Neuronal stem cell (in vitro differentiated cells): ENCODE results near the gene EVA1A.

Experiments used
- DNase-seq: peaks from one replicate; pipeline ENCODE4 v3.0.0-alpha.2; 2013; ENCODE audit warnings: low spot score
- H2AFZ ChIP-seq: one replicate; pipeline ENCODE4 v1.6.1; 2013; ENCODE audit warnings: mild to moderate bottlenecking, low read length, inconsistent platforms
- H2AK5ac ChIP-seq: 2 replicates; pipeline ENCODE4 v1.6.1; 2013; ENCODE audit warnings: low read depth, mild to moderate bottlenecking, inconsistent platforms, low read length, moderate library complexity, mixed read lengths
- H2BK120ac ChIP-seq: 2 replicates; pipeline ENCODE4 v1.6.1; 2013; ENCODE audit warnings: low read depth, mild to moderate bottlenecking, inconsistent platforms, low read length, moderate library complexity, mixed read lengths
- H2BK12ac ChIP-seq: one replicate; pipeline ENCODE4 v1.6.1; 2013; ENCODE audit warnings: low read length, inconsistent platforms
- H2BK15ac ChIP-seq: 2 replicates; pipeline ENCODE4 v1.6.1; 2013; ENCODE audit warnings: mild to moderate bottlenecking, low read length, inconsistent platforms, mixed read lengths
- H2BK5ac ChIP-seq: one replicate; pipeline ENCODE4 v1.6.1; 2013; ENCODE audit warnings: inconsistent platforms, mild to moderate bottlenecking, low read length, moderate library complexity
- H3K14ac ChIP-seq: one replicate; pipeline ENCODE4 v1.6.1; 2013; ENCODE audit warnings: low read length, inconsistent platforms
- H3K18ac ChIP-seq: 2 replicates; pipeline ENCODE4 v1.6.1; 2013; ENCODE audit warnings: low read length, inconsistent platforms
- H3K23ac ChIP-seq: 2 replicates; pipeline ENCODE4 v1.6.1; 2013; ENCODE audit warnings: low read depth, mild to moderate bottlenecking, mixed read lengths, low read length, inconsistent platforms; ENCODE audit not compliant: poor library complexity
- H3K27ac ChIP-seq: replicated peaks from 3 replicates; pipeline ENCODE4 v1.5.1; 2013; ENCODE audit warnings: low read length, inconsistent platforms
- H3K27me3 ChIP-seq, 3 experiments: 2 replicates each; pipeline ENCODE4 v1.6.1; 2013; ENCODE audit warnings: low read length in 3 of 3, mild to moderate bottlenecking in 2 of 3, inconsistent platforms in 1 of 3, low read depth in 1 of 3, mixed read lengths in 1 of 3, moderate library complexity in 1 of 3; ENCODE audit not compliant: control insufficient read depth in 3 of 3, insufficient read depth in 3 of 3
- H3K36me3 ChIP-seq, 2 donors: replicated peaks in 1 of 2; 2 replicates each; pipeline ENCODE4 v1.6.1; 2013; ENCODE audit warnings: low read length in 2 of 2; ENCODE audit not compliant: control insufficient read depth in 2 of 2, insufficient read depth in 2 of 2
- H3K4ac ChIP-seq: 2 replicates; pipeline ENCODE4 v1.6.1; 2013; ENCODE audit warnings: inconsistent platforms, mild to moderate bottlenecking, low read length, moderate library complexity
- H3K4me1 ChIP-seq, 2 donors: 1 replicate in 1 of 2; 2 replicates in 1 of 2; pipeline ENCODE4 v1.6.1; 2013; ENCODE audit warnings: low read length in 2 of 2, low read depth in 1 of 2; ENCODE audit not compliant: control insufficient read depth in 2 of 2, insufficient read depth in 1 of 2
- H3K4me2 ChIP-seq: one replicate; pipeline ENCODE4 v1.6.1; 2013; ENCODE audit warnings: mild to moderate bottlenecking, low read length, inconsistent platforms; ENCODE audit not compliant: insufficient read depth, poor library complexity, severe bottlenecking
- H3K4me3 ChIP-seq, 2 donors: 2 replicates each; pipeline ENCODE4 v1.5.1; 2013; ENCODE audit warnings: low read length in 2 of 2, mild to moderate bottlenecking in 2 of 2, inconsistent platforms in 1 of 2, moderate library complexity in 1 of 2
- H3K79me1 ChIP-seq: one replicate; pipeline ENCODE4 v1.6.1; 2013; ENCODE audit warnings: low read depth, mild to moderate bottlenecking, inconsistent platforms, low read length, moderate library complexity
- H3K9ac ChIP-seq: one replicate; pipeline ENCODE4 v1.6.1; 2013; ENCODE audit warnings: mild to moderate bottlenecking, low read depth, low read length, inconsistent platforms; ENCODE audit not compliant: poor library complexity
- H3K9me3 ChIP-seq, 2 donors: replicated peaks in 1 of 2; 2 replicates each; pipeline versions ENCODE3 to v1.6.1; 2013; ENCODE audit warnings: low read length in 2 of 2, mild to moderate bottlenecking in 2 of 2, inconsistent platforms in 1 of 2, low read depth in 1 of 2, mixed read lengths in 1 of 2, moderate library complexity in 1 of 2; ENCODE audit not compliant: control insufficient read depth in 2 of 2, insufficient read depth in 1 of 2
- H4K8ac ChIP-seq: one replicate; pipeline ENCODE4 v1.6.1; 2013; ENCODE audit warnings: low read depth, mild to moderate bottlenecking, inconsistent platforms, low read length, moderate library complexity
- H4K91ac ChIP-seq: one replicate; pipeline ENCODE4 v1.6.1; 2013; ENCODE audit warnings: low read length, low read depth, mild to moderate bottlenecking, inconsistent platforms; ENCODE audit not compliant: poor library complexity
- WGBS, 2 donors: extraction: QIAGEN DNeasy Blood & Tissue Kit; methylation state at CpG; one replicate each; pipeline ENCODE4 v1.1.7; 2013; ENCODE audit warnings: missing lambda C conversion rate in 2 of 2, mixed read lengths in 1 of 2; ENCODE audit not compliant: insufficient read length in 2 of 2, insufficient replicate concordance in 1 of 2; ENCODE audit errors: extremely low coverage in 2 of 2; 5-methylcytosine and 5-hydroxymethylcytosine counted together

Gene EVA1A

DNA sequence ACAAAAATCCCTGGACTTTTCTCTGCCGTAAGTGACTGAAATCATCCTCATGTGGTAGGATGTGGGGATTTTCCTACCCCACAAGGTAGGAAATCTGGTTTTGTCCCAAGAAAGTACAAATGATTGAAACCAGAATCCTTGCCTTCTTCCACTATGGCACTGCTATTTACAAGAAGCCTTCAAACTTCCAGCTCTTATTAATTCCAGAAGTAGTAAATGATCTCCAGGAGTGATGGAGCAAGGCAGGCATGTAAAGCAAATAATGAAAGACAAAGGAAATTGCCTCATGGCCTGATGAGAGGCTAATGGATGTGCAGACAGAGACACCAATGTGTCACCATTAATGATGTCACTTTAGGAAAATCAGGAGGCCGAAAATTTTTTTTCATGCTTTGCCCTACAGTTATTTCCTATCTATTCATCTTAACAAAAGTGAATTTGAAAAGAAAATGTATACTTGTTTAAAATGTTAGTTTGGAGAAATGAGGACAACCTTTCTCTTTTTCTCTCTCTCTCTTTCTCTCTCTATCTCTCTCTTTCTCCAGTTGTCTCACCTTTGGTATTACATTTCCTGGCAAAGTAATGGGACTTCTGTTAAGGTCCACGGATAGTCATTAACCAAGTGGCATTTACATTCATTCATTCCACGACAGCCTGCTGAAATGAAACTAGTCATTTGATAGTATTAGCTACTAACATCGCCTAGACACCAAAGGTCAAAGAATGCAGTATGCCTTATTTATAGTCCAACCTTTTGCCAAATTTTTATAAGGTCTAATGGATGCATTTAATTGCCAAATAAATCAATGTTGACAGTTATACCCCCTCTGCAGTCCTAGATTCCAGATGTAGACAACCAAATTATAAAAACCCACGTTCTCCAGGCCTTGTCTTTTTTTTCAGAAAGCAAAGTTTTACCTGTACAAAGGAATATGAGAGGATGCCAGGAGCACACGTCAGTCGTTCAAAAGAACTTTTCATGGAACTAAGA is 5.0 kb upstream of the EVA1A start:
- no peak overlapping the region for H4K91ac ChIP-seq
- H3K9me3 ChIP-seq = no peaks in the 10 kb centered on the region
- H3K18ac ChIP-seq = no peak overlapping the region
- no peak overlapping the region for H3K14ac ChIP-seq
- WGBS, 2 donors = no CpG with 5 or more reads among the region's 8 CpGs
- no peak overlapping the region for H2AFZ ChIP-seq
- H3K4ac ChIP-seq = no peak overlapping the region
- H3K4me2 ChIP-seq = no peak overlapping the region
- peaks cover 0 to 8% (median 0%) of the 10 kb centered on the region in 3 experiments for H3K27me3 ChIP-seq
- no peak overlapping the region for H2BK120ac ChIP-seq
- H3K27ac ChIP-seq = no peak overlapping the region
- H3K79me1 ChIP-seq = no peaks in the 10 kb centered on the region
- H2AK5ac ChIP-seq = no peak overlapping the region
- no peaks in the 10 kb centered on the region for H3K36me3 ChIP-seq
- no peak overlapping the region for H3K9ac ChIP-seq
- peaks cover 6 to 9% of the 10 kb centered on the region in 2 donors for H3K4me1 ChIP-seq
- no peak overlapping the region for H2BK12ac ChIP-seq
- no peak overlapping the region for H2BK15ac ChIP-seq
- H3K4me3 ChIP-seq = no peak overlapping the region
- no peak for DNase-seq
- H4K8ac ChIP-seq = no peak overlapping the region
- H3K23ac ChIP-seq = no peak overlapping the region
- no peak overlapping the region for H2BK5ac ChIP-seq

DNA sequence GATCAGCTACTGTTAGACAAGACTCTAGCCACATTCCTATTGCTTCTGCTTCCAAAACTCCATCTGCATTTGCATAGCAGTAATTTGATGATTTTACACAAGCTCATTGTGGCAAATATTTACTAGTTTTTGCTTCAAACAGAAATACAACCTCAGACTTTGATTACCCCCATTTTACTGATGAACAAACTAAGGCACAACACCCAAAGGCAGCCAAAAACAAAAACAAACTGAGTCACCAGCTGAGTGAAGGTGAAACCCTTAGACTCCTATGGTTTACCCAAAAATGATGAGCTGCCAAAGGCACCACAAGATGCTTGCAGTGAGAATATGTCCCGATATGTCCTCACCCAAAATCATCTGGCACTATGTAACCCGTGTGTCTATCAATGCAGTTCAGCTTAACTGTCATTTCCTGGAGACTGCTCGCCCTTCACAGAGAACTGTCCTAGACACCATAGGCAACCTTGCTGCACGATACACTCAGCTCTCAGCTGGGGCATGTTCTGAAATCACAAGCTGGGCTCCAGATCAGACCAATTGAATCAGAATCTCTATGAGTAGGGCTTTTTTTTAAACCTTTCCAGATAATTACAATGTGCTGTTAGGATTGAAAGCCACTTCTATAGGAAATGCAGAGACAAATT is 4.1 kb upstream of the EVA1A start:
- Histone ChIP-seq H3K9me3 (no peaks in the 10 kb centered on the region), H3K14ac (no peak overlapping the region), H3K4ac (no peak overlapping the region), H3K4me2 (no peak overlapping the region), H3K9ac (no peak overlapping the region), H3K27me3 (peaks cover 0 to 8% (median 0%) of the 10 kb centered on the region in 3 experiments), H2BK12ac (no peak overlapping the region), H3K23ac (no peak overlapping the region), H4K91ac (no peak overlapping the region), H3K18ac (no peak overlapping the region), H3K4me1 (peaks cover 6 to 9% of the 10 kb centered on the region in 2 donors), H2AK5ac (no peak overlapping the region), H3K79me1 (no peaks in the 10 kb centered on the region), H2BK120ac (no peak overlapping the region), H2BK5ac (no peak overlapping the region), H4K8ac (no peak overlapping the region), H2BK15ac (no peak overlapping the region), H3K4me3 (no peak overlapping the region), H2AFZ (no peak overlapping the region), H3K27ac (no peak overlapping the region), H3K36me3 (no peaks in the 10 kb centered on the region)
- DNase-seq = no peak
- no CpG with 5 or more reads among the region's 4 CpGs for WGBS, 2 donors

GRCh38 chr2:75564026-75564688 is 3.4 kb upstream of the EVA1A start:
- Histone ChIP-seq H3K14ac (no peak overlapping the region), H3K27ac (no peak overlapping the region), H3K79me1 (no peaks in the 10 kb centered on the region)

More at GRCh38 chr2:75564026-75564688, 3.4 kb upstream of the EVA1A start:
- Histone ChIP-seq H3K9me3 (no peaks in the 10 kb centered on the region), H2AK5ac (no peak overlapping the region), H3K4me3 (no peak overlapping the region), H2AFZ (no peak overlapping the region), H3K23ac (no peak overlapping the region), H3K4me2 (no peak overlapping the region), H4K8ac (no peak overlapping the region), H3K36me3 (no peaks in the 10 kb centered on the region), H3K4me1 (peaks cover 5 to 8% of the 10 kb centered on the region in 2 donors), H2BK12ac (no peak overlapping the region), H3K27me3 (peaks cover 0 to 8% (median 0%) of the 10 kb centered on the region in 3 experiments), H2BK5ac (no peak overlapping the region), H2BK15ac (no peak overlapping the region), H2BK120ac (no peak overlapping the region), H4K91ac (no peak overlapping the region), H3K18ac (no peak overlapping the region), H3K9ac (no peak overlapping the region), H3K4ac (no peak overlapping the region)
- DNase-seq = no peak
- WGBS, 2 donors = no CpG with 5 or more reads among the region's 9 CpGs
